Measurements from ENCODE around the gene NDUFA11. TPM values are rescaled to one million over a fixed set of nuclear protein-coding genes. Genes with fewer than 3 reads are reported as not detected.

The NDUFA11 gene
- total and polyA plus RNA-seq, 5 donors from 2014 or later = 120 to 499 (median 444) TPM

DNA sequence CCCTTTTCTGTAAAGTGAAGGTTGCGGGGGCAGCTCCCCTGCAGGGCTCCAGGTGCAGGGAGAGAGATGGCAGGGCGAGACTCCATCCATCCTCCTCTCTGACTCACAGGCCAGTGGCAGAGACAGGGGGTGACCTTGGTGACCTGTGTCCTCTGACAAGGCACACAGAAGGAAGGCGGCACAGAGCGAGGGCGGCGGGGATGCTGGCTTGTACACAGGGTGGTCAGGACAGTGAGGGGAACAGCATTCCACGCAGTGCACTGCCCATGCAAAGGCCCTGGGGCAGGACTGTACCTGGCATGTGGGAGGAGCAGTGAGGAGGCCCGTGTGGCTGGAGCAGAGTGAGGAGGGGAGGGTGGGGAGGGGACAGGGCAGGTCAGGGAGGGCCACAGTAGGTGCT is 7.7 kb downstream of the NDUFA11 start:
- Mint-ChIP-seq H3K36me3 (peaks cover 5% of the 10 kb centered on the region), H3K4me1 (peaks cover 0 to 16% (median 5%) of the 10 kb centered on the region in 4 donors), H3K27ac (no peak overlapping the region), H3K4me3 (peak overlapping the region in 2 of 4 donors; percentile 15 to 71), H3K9me3 (no peaks in the 10 kb centered on the region), H3K27me3 (no peaks in the 10 kb centered on the region)
- Histone ChIP-seq H3K9me3 (ENCODE audit: control insufficient read depth in 2 of 2, low read length in 2 of 2) (no peaks in the 10 kb centered on the region), H3K27ac (ENCODE audit: insufficient read depth, low read length, poor library complexity, severe bottlenecking) (no peak overlapping the region), H3K4me3 (ENCODE audit: low read depth, low read length) (no peak overlapping the region), H3K4me1 (ENCODE audit: control insufficient read depth, insufficient read depth, low read length, poor library complexity, severe bottlenecking) (peaks cover 5% of the 10 kb centered on the region), H3K27me3 (ENCODE audit: control insufficient read depth, insufficient read depth, low read length) (no peaks in the 10 kb centered on the region), H3K36me3 (ENCODE audit: control insufficient read depth, insufficient read depth, low read length) (peaks cover 30% of the 10 kb centered on the region)
- ATAC-seq (ENCODE audit: low read depth in 2 of 2) (no peak), DNase-seq (no peak)

DNA sequence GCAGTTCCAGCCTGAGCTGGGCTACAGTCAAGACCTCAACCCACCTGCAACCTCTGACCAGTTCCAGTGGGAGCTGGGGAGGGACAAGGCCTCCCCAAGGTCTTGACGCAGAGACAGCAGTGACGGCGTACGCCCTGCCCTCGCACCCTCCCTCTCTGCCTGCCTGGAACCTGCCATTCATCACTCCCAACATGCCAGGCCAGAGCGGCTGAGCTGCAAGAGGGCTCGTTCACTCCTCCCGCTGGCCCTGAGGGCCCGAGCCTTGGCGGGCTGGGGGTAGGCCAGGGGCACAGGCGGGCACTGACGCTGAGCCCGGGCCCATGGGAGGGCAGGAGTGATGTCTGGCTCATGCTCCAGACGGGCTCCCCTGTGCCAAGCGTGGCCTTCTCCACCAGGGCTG is 8.2 kb downstream of the NDUFA11 start:
- DNase-seq = no peak
- H3K9me3 Mint-ChIP-seq = no peaks in the 10 kb centered on the region
- Histone ChIP-seq H3K4me3 (ENCODE audit: low read depth, low read length) (no peak overlapping the region), H3K4me1 (ENCODE audit: control insufficient read depth, insufficient read depth, low read length, poor library complexity, severe bottlenecking) (peaks cover 5% of the 10 kb centered on the region), H3K27ac (ENCODE audit: insufficient read depth, low read length, poor library complexity, severe bottlenecking) (no peak overlapping the region), H3K9me3 (ENCODE audit: control insufficient read depth in 2 of 2, low read length in 2 of 2) (no peaks in the 10 kb centered on the region), H3K27me3 (ENCODE audit: control insufficient read depth, insufficient read depth, low read length) (no peaks in the 10 kb centered on the region), H3K36me3 (ENCODE audit: control insufficient read depth, insufficient read depth, low read length) (peaks cover 30% of the 10 kb centered on the region)
- H3K27me3 Mint-ChIP-seq = no peaks in the 10 kb centered on the region
- no peak for ATAC-seq (ENCODE audit: low read depth in 2 of 2)
- H3K36me3 Mint-ChIP-seq = peaks cover 4% of the 10 kb centered on the region
- no peak overlapping the region for H3K27ac Mint-ChIP-seq
- no peak overlapping the region for H3K4me3 Mint-ChIP-seq
- H3K4me1 Mint-ChIP-seq = peaks cover 0 to 15% (median 5%) of the 10 kb centered on the region in 4 donors

DNA sequence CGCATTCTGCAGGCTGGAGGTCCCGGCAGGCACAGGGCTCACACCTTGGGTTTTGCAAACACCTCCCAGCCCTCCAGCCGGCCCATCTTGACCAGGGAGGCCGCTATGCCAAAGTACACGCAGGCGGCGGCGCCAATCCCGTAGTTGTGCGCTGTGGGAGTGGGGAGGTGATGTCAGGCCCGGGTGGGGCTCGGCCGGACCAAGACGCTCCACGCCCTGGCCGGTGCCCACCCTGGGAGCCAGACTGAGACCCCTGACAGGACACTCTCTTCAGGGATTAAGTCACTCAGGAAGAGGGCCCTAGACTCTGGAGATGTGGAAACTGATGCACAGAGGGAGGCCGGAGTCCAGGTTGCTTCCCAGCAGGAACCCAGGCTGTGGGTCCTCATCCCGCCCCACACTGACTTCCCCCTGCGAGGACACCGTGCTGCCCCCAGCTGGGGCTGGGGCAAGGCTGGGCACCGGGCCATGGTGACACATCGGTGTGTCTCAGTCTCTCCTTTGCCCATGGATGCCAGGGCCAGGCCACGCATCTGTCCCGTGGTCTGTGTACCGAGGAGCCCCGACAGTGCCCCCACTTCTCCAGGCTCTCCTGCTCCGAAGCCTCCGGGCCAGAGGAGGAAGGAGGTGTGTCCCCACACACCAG is 8.8 kb downstream of the NDUFA11 start:
- Mint-ChIP-seq H3K4me1 (peaks cover 0 to 9% (median under 1%) of the 10 kb centered on the region in 4 donors), H3K9me3 (no peaks in the 10 kb centered on the region), H3K36me3 (no peaks in the 10 kb centered on the region), H3K4me3 (no peak overlapping the region), H3K27me3 (no peaks in the 10 kb centered on the region), H3K27ac (no peak overlapping the region)
- Histone ChIP-seq H3K4me1 (ENCODE audit: control insufficient read depth, insufficient read depth, low read length, poor library complexity, severe bottlenecking) (peaks cover 5% of the 10 kb centered on the region), H3K4me3 (ENCODE audit: low read depth, low read length) (no peak overlapping the region), H3K9me3 (ENCODE audit: control insufficient read depth in 2 of 2, low read length in 2 of 2) (no peaks in the 10 kb centered on the region), H3K36me3 (ENCODE audit: control insufficient read depth, insufficient read depth, low read length) (peaks cover 24% of the 10 kb centered on the region), H3K27ac (ENCODE audit: insufficient read depth, low read length, poor library complexity, severe bottlenecking) (no peak overlapping the region), H3K27me3 (ENCODE audit: control insufficient read depth, insufficient read depth, low read length) (no peaks in the 10 kb centered on the region)
- ATAC-seq (ENCODE audit: low read depth in 2 of 2) = no peak
- DNase-seq = no peak

DNA sequence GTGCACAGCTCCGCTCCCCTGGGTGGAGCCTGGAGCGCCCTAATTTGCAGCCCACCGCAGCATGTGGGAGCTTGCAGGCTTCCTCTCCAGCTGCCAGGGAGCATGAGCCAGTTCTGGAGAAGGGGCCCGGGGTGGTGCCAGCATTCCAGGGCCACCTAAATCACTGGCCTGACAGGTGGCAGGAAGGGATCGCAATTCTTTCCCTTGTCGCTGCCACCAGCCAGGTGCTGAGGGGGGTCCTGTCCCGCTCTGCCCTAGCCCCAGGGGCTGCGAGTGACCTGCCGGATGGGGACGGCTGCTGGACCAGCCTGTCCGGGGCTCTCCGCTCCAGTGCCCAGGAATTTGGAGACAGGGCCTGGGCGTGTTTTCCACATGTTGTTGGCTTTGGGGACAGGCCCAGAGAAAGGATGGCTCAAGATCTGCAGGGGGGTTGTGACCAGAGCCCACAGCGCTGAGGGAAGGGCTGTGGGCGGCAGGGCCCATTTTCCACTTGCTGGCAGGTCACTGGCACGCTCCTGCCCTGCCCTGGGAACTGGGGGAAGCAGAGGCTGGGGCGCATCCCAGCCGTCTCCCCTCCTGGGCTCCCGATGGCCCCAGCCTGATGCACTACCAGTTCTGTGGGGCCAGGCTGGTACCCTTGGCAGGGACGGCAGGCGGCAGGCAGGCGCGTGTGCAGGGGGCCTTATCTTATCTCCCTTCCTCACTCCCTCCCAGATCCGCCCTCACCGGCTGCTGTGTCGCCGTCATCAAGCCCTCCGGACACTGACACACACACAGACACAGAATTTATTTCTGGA is 9.5 kb downstream of the NDUFA11 start:
- DNase-seq = no peak
- H3K4me1 Mint-ChIP-seq = peaks cover 0 to 8% (median 0%) of the 10 kb centered on the region in 4 donors
- Histone ChIP-seq H3K27ac (ENCODE audit: insufficient read depth, low read length, poor library complexity, severe bottlenecking) (no peak overlapping the region), H3K9me3 (ENCODE audit: control insufficient read depth in 2 of 2, low read length in 2 of 2) (no peaks in the 10 kb centered on the region), H3K4me1 (ENCODE audit: control insufficient read depth, insufficient read depth, low read length, poor library complexity, severe bottlenecking) (peaks cover 5% of the 10 kb centered on the region), H3K4me3 (ENCODE audit: low read depth, low read length) (no peak overlapping the region), H3K27me3 (ENCODE audit: control insufficient read depth, insufficient read depth, low read length) (no peaks in the 10 kb centered on the region), H3K36me3 (ENCODE audit: control insufficient read depth, insufficient read depth, low read length) (peaks cover 23% of the 10 kb centered on the region)
- no peak overlapping the region for H3K4me3 Mint-ChIP-seq
- no peak for ATAC-seq (ENCODE audit: low read depth in 2 of 2)
- H3K27ac Mint-ChIP-seq = no peak overlapping the region
- H3K27me3 Mint-ChIP-seq = no peaks in the 10 kb centered on the region
- H3K9me3 Mint-ChIP-seq = no peaks in the 10 kb centered on the region
- H3K36me3 Mint-ChIP-seq = no peaks in the 10 kb centered on the region

- Histone ChIP-seq H3K9me3 (ENCODE audit: control insufficient read depth in 2 of 2, low read length in 2 of 2) (no peaks in the 10 kb centered on the region), H3K4me3 (ENCODE audit: low read depth, low read length) (no peak overlapping the region), H3K36me3 (ENCODE audit: control insufficient read depth, insufficient read depth, low read length) (peaks cover 23% of the 10 kb centered on the region), H3K4me1 (ENCODE audit: control insufficient read depth, insufficient read depth, low read length, poor library complexity, severe bottlenecking) (peaks cover 5% of the 10 kb centered on the region), H3K27ac (ENCODE audit: insufficient read depth, low read length, poor library complexity, severe bottlenecking) (no peak overlapping the region), H3K27me3 (ENCODE audit: control insufficient read depth, insufficient read depth, low read length) (no peaks in the 10 kb centered on the region)
- no peaks in the 10 kb centered on the region for H3K36me3 Mint-ChIP-seq
- no peaks in the 10 kb centered on the region for H3K9me3 Mint-ChIP-seq
- DNase-seq (no peak), ATAC-seq (ENCODE audit: low read depth in 2 of 2) (no peak)
- H3K27me3 Mint-ChIP-seq = peaks cover under 1% of the 10 kb centered on the region
- no peak overlapping the region for H3K27ac Mint-ChIP-seq
- peaks cover 0 to 8% (median 0%) of the 10 kb centered on the region in 4 donors for H3K4me1 Mint-ChIP-seq
- H3K4me3 Mint-ChIP-seq = no peak overlapping the region
Observed at GRCh38 chr19:5893296-5893903, 10.2 kb downstream of the NDUFA11 start.

DNA sequence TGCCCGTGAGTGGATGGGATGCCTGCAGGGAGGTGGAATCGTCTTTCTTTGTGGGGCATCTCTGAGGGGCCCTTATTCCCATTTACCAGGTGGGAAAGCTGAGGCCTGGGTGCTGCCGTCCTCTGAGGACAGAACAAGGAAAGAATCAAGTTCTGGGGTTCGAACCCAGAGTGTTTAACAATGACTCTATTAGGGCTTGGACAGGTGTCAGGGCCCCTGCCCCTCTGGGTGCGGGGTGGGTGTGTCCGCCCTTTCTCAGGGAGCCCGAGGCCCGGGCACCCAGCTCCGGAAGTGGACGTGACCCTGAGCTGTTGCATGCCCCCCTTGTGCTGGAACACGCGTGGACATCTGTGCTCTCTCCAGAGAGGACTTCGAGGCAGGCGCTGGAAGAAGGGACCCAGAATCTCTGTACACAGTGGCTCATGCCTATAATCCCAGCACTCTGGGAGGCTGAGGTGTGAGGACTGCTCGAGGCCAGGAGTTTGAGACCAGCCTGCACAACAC is 10.8 kb downstream of the NDUFA11 start:
- no peak overlapping the region for H3K4me3 ChIP-seq (ENCODE audit: low read depth, low read length)
- ATAC-seq (ENCODE audit: low read depth in 2 of 2) (no peak), DNase-seq (no peak)
- peaks cover 5% of the 10 kb centered on the region for H3K4me1 ChIP-seq (ENCODE audit: control insufficient read depth, insufficient read depth, low read length, poor library complexity, severe bottlenecking)
- Mint-ChIP-seq H3K27me3 (peaks cover 6% of the 10 kb centered on the region), H3K4me1 (peaks cover 0 to 4% (median 0%) of the 10 kb centered on the region in 4 donors), H3K27ac (no peak overlapping the region), H3K36me3 (no peaks in the 10 kb centered on the region), H3K9me3 (no peaks in the 10 kb centered on the region), H3K4me3 (no peak overlapping the region)
- no peaks in the 10 kb centered on the region for H3K27me3 ChIP-seq (ENCODE audit: control insufficient read depth, insufficient read depth, low read length)
- no peak overlapping the region for H3K27ac ChIP-seq (ENCODE audit: insufficient read depth, low read length, poor library complexity, severe bottlenecking)
- no peaks in the 10 kb centered on the region for H3K9me3 ChIP-seq (ENCODE audit: control insufficient read depth in 2 of 2, low read length in 2 of 2)
- H3K36me3 ChIP-seq (ENCODE audit: control insufficient read depth, insufficient read depth, low read length) = peaks cover 23% of the 10 kb centered on the region

GRCh38 chr19:5891938-5892771 is 11.4 kb downstream of the NDUFA11 start:
- no peaks in the 10 kb centered on the region for H3K9me3 Mint-ChIP-seq
- H3K36me3 Mint-ChIP-seq = no peaks in the 10 kb centered on the region
- DNase-seq = peak in 1 of 3 donors; percentile 21
- no peak overlapping the region for H3K27ac ChIP-seq (ENCODE audit: insufficient read depth, low read length, poor library complexity, severe bottlenecking)
- H3K4me1 Mint-ChIP-seq = peaks cover 0 to 4% (median 0%) of the 10 kb centered on the region in 4 donors
- peak in 1 of 2 donors; percentile 41 for ATAC-seq (ENCODE audit: low read depth in 2 of 2)
- no peak overlapping the region for H3K4me3 Mint-ChIP-seq
- H3K9me3 ChIP-seq (ENCODE audit: control insufficient read depth in 2 of 2, low read length in 2 of 2) = no peaks in the 10 kb centered on the region
- peaks cover 5% of the 10 kb centered on the region for H3K4me1 ChIP-seq (ENCODE audit: control insufficient read depth, insufficient read depth, low read length, poor library complexity, severe bottlenecking)
- H3K27me3 ChIP-seq (ENCODE audit: control insufficient read depth, insufficient read depth, low read length) = no peaks in the 10 kb centered on the region
- peaks cover 21% of the 10 kb centered on the region for H3K36me3 ChIP-seq (ENCODE audit: control insufficient read depth, insufficient read depth, low read length)
- no peak overlapping the region for H3K27ac Mint-ChIP-seq
- peaks cover 8% of the 10 kb centered on the region for H3K27me3 Mint-ChIP-seq
- no peak overlapping the region for H3K4me3 ChIP-seq (ENCODE audit: low read depth, low read length)
